GM12878 (cell line): ENCODE data around the gene OR1I1. TPM values are rescaled to one million over a fixed set of nuclear protein-coding genes. Genes with fewer than 3 reads are reported as not detected.

Experiments used
- ATAC-seq: fragments of 200-7000 bp; cut with Tn5 transposase; 3 replicates; pipeline ENCODE4 v1.9.1; 2020; ENCODE audit warnings: mild to moderate bottlenecking, moderate library complexity
- BruUV-seq: library from RNA; stranded (reverse); fragments of 400-500 nt; replicated peaks from 2 replicates; lab custom pipeline; 2021; lab: Mats Ljungman, UMichigan
- CTCF ChIA-PET: fragments of 300-600 bp; sonication (Branson Sonifier 250); formaldehyde crosslinking; extraction: SDS; loops from one replicate; lab custom pipeline; 2021; ENCODE audit warnings: inconsistent platforms; lab: Yijun Ruan, JAX
- POLR2A ChIA-PET: fragments of 350-600 bp; formaldehyde crosslinking; extraction: SDS; loops from one replicate; lab custom pipeline; 2021; ENCODE audit warnings: inconsistent platforms; lab: Charles Lee
- RAD21 ChIA-PET: fragments of 300-600 bp; sonication (Branson Sonifier 250); formaldehyde crosslinking; loops from one replicate; lab custom pipeline; 2023; ENCODE audit warnings: antibody characterized with exemption; ENCODE audit not compliant: unreplicated experiment; lab: Charles Lee
- SMC1A ChIA-PET: fragments of 300-600 bp; sonication (Branson Sonifier 250); formaldehyde crosslinking; loops from one replicate; lab custom pipeline; 2023; ENCODE audit not compliant: unreplicated experiment, uncharacterized antibody; lab: Charles Lee
- DNase-seq: peaks from one replicate; pipeline ENCODE4 v3.0.0-alpha.2; 2011; ENCODE audit warnings: low read depth, low spot score
- FAIRE-seq: peaks from 3 replicates; lab custom pipeline; 2011; peaks lifted over from hg19 to GRCh38; lab: Jason Lieb, UNC
- H2AFZ ChIP-seq: 2 replicates; pipeline ENCODE4 v1.6.0; 2011; ENCODE audit warnings: low read depth, low read length, control low read depth; ENCODE audit not compliant: control insufficient read depth
- H3K27ac ChIP-seq: 2 replicates; pipeline ENCODE4 v1.5.1; 2011; ENCODE audit warnings: control low read depth; ENCODE audit not compliant: control insufficient read depth, insufficient read depth
- H3K27me3 ChIP-seq, 2 experiments: replicated peaks in 1 of 2; 2 replicates each; pipeline versions ENCODE4 v1.6.0 to v1.6.1; 2011; ENCODE audit warnings: low read length in 1 of 2; ENCODE audit not compliant: control insufficient read depth in 2 of 2, insufficient read depth in 2 of 2
- H3K36me3 ChIP-seq, 2 experiments: 2 replicates each; pipeline ENCODE4 v1.5.1; 2011; ENCODE audit warnings: low read length in 1 of 2; ENCODE audit not compliant: control insufficient read depth in 2 of 2, insufficient read depth in 2 of 2
- H3K4me1 ChIP-seq: 2 replicates; pipeline ENCODE4 v1.6.1; 2011; ENCODE audit warnings: mild to moderate bottlenecking, low read length, moderate library complexity, mixed read lengths; ENCODE audit not compliant: control insufficient read depth, insufficient read depth
- H3K4me2 ChIP-seq: 2 replicates; pipeline ENCODE4 v1.6.0; 2011; ENCODE audit warnings: control low read depth; ENCODE audit not compliant: control insufficient read depth, insufficient read depth
- H3K4me3 ChIP-seq: fragments of 200-600 bp; sonication (generic); 2 replicates; pipeline ENCODE4 v1.5.1; 2016
- H3K79me2 ChIP-seq: 2 replicates; pipeline ENCODE4 v1.6.0; 2011; ENCODE audit warnings: low read length; ENCODE audit not compliant: control insufficient read depth, insufficient read depth
- H3K9ac ChIP-seq: 2 replicates; pipeline ENCODE4 v1.8.0; 2011; ENCODE audit warnings: low read length, control low read depth, mixed read lengths; ENCODE audit not compliant: control insufficient read depth, insufficient read depth
- H3K9me3 ChIP-seq: replicated peaks from 3 replicates; pipeline ENCODE4 v1.5.1; 2011; ENCODE audit warnings: mild to moderate bottlenecking, low read length; ENCODE audit not compliant: control insufficient read depth, insufficient read depth
- H4K20me1 ChIP-seq: 2 replicates; pipeline ENCODE4 v1.6.0; 2011; ENCODE audit not compliant: control insufficient read depth, insufficient read depth
- ATF2 ChIP-seq: IDR thresholded peaks from 2 replicates; pipeline ENCODE4 v1.6.1; 2012; ENCODE audit warnings: low read length, inconsistent platforms
- CEBPB ChIP-seq, 2 experiments: fragments of 150-350 bp in 1 of 2; IDR thresholded peaks; 2 replicates each; pipeline ENCODE4 v1.6.1; 2012 to 2014; ENCODE audit warnings: low read depth in 2 of 2, low read length in 2 of 2, borderline replicate concordance in 1 of 2, inconsistent platforms in 1 of 2
- CHD2 ChIP-seq: IDR thresholded peaks from 2 replicates; pipeline ENCODE4 v1.6.1; 2011; ENCODE audit warnings: low read depth, low read length, improper control_type of control experiment, borderline replicate concordance
- EED ChIP-seq: sonication (generic); IDR thresholded peaks from 2 replicates; pipeline ENCODE4 v1.6.1; 2016; ENCODE audit warnings: antibody characterized with exemption, low read depth
- IRF3 ChIP-seq: fragments of 450-650 bp; IDR thresholded peaks from 2 replicates; pipeline ENCODE4 v1.6.1; 2014; ENCODE audit warnings: mild to moderate bottlenecking
- IRF5 ChIP-seq: fragments of 450-650 bp; IDR thresholded peaks from 2 replicates; pipeline ENCODE4 v1.6.1; 2017; ENCODE audit warnings: borderline replicate concordance
- NFIC ChIP-seq: IDR thresholded peaks from 2 replicates; pipeline ENCODE4 v1.6.1; 2012; ENCODE audit warnings: low read depth, mild to moderate bottlenecking, inconsistent platforms, low read length, moderate library complexity
- PML ChIP-seq: IDR thresholded peaks from 2 replicates; pipeline ENCODE4 v1.6.1; 2012; ENCODE audit warnings: low read length, inconsistent platforms
- SIX5 ChIP-seq: IDR thresholded peaks from 2 replicates; pipeline ENCODE4 v1.6.1; 2011; ENCODE audit warnings: mild to moderate bottlenecking, low read depth, low read length, moderate library complexity; ENCODE audit not compliant: severe bottlenecking
- SREBF1 ChIP-seq: IDR thresholded peaks from 2 replicates; pipeline ENCODE4 v1.6.1; 2012; ENCODE audit warnings: mild to moderate bottlenecking, low read length
- TCF12 ChIP-seq: IDR thresholded peaks from 2 replicates; pipeline ENCODE4 v1.6.1; 2011; ENCODE audit warnings: low read depth, mild to moderate bottlenecking, low read length
- USF2 ChIP-seq: IDR thresholded peaks from 2 replicates; pipeline ENCODE4 v1.6.1; 2011; ENCODE audit warnings: low read depth, low read length, improper control_type of control experiment, borderline replicate concordance
- WGBS: methylation state at CpG from one replicate; pipeline ENCODE4 v1.1.6; 2016; ENCODE audit warnings: low lambda C conversion rate; ENCODE audit not compliant: insufficient replicate concordance, insufficient coverage; ENCODE audit errors: missing lambda C conversion rate; 5-methylcytosine and 5-hydroxymethylcytosine counted together
- in situ Hi-C: fragments of 300-500 bp; cut with MboI; formaldehyde crosslinking; loops from 9 replicates; pipeline ENCODE4 v1.14.3; 2018; ENCODE audit warnings: mixed read lengths
- intact Hi-C: fragments of 100-400 bp; cut with micrococcal nuclease; formaldehyde crosslinking; loops from one replicate; pipeline ENCODE4 v1.14.2; 2022; ENCODE audit not compliant: unreplicated experiment
- polyA plus RNA-seq, 11 experiments: library from polyadenylated mRNA; depleted of rRNA in 4 of 11; unstranded in 6 of 11; stranded (reverse) in 5 of 11; fragments of >200 nt; fragmentation: Nextera tagmentation in 4 of 11; fragmentation: Illumina TruSeq in 1 of 11; extraction: Ambion mirVana in 4 of 11; extraction: Trizol in 1 of 11; gene quantifications; 1 replicate in 1 of 11; 2 replicates in 10 of 11; pipeline versions ENCODE4 v1.2.1 to v1.2.3, GENCODE V29; 2011 to 2016; ENCODE audit warnings: inconsistent platforms in 2 of 11, missing spikeins in 2 of 11, low read depth in 1 of 11
- total RNA-seq, 4 experiments: library from RNA; depleted of rRNA in 3 of 4; stranded (reverse); fragments of >200 nt in 3 of 4; fragmentation: Illumina TruSeq in 1 of 4; extraction: Trizol in 1 of 4; gene quantifications; 2 replicates each; pipeline versions ENCODE4 v1.2.1 to v1.2.3, GENCODE V29; 2013 to 2021

The OR1I1 gene
- total and polyA plus RNA-seq, 10 of the 15 experiments (the other 5 are each of a cell fraction or from before 2014, with no cell fraction given): not detected

GRCh38 chr19:15075806-15076205, 6.2 kb upstream of the OR1I1 start:
- ChIA-PET RAD21 (no interaction called here), SMC1A (interaction anchor here (0.6 kb wide), 1 partner anchor 492 kb away, joined by 3 read pairs; no protein-coding TSS in a partner anchor), POLR2A (no interaction called here), CTCF (interaction anchor here (1.4 kb wide), 1 partner anchor 17 kb away, joined by 3 read pairs; no protein-coding TSS in a partner anchor)
- Histone ChIP-seq H3K4me2 (no peak overlapping the region), H3K27me3 (no peaks in the 10 kb centered on the region; a peak in 1 of 4 replicates), H3K36me3 (no peaks in the 10 kb centered on the region), H3K9me3 (no peaks in the 10 kb centered on the region), H3K4me3 (no peak overlapping the region), H3K4me1 (no peaks in the 10 kb centered on the region), H3K79me2 (no peaks in the 10 kb centered on the region), H4K20me1 (no peaks in the 10 kb centered on the region), H3K9ac (no peak overlapping the region), H2AFZ (no peak overlapping the region), H3K27ac (no peak overlapping the region)
- DNase-seq (no peak), ATAC-seq (no peak), FAIRE-seq (no peak)
- TF ChIP-seq NFIC (no peak), SREBF1 (no peak), PML (no peak), EED (no peak), IRF3 (no peak), CEBPB (IDR thresholded peaks at IDR 0.05; ENCODE audit: borderline replicate concordance in 1 of 2, low read depth in 2 of 2, low read length in 2 of 2) (no peak), IRF5 (no peak), TCF12 (no peak), ATF2 (no peak), USF2 (no peak), CHD2 (no peak), SIX5 (no peak)
- intact Hi-C loops (no loop called here), in situ Hi-C loops (no loop called here)
- 38% methylated on average over 4 of the region's 4 CpGs for WGBS
- no TSS peak for BruUV-seq
